GM21576 (cell line): ENCODE data around the gene FGGY.
"Not testable (repeated sequence)": the region's sequence is repeated elsewhere in the genome, so short reads cannot be mapped to it uniquely, and the experiment has no call there.

Experiments
- ATAC-seq: cut with Tn5 transposase; IDR thresholded peaks from one replicate; pipeline ENCODE4 v1.9.1; 2021; ENCODE audit warnings: mild to moderate bottlenecking, moderate library complexity; ENCODE audit not compliant: unreplicated experiment

The FGGY gene

GRCh38 chr1:59477286-59477685 is 180.4 kb downstream of the FGGY start:
- no peak for ATAC-seq

GRCh38 chr1:59477867-59478266 is 181.0 kb downstream of the FGGY start:
- no peak for ATAC-seq

- no peak for ATAC-seq
These were observed 181.9 kb downstream of the FGGY start for GRCh38 chr1:59478822-59479221.

GRCh38 chr1:59480188-59480888 is 183.4 kb downstream of the FGGY start:
- ATAC-seq: no peak

- ATAC-seq: no peak
These were observed 185.1 kb downstream of the FGGY start for GRCh38 chr1:59481881-59482505.

GRCh38 chr1:59482986-59483385 is 186.1 kb downstream of the FGGY start:
- no peak for ATAC-seq

- no peak for ATAC-seq
These were observed 187.2 kb downstream of the FGGY start for GRCh38 chr1:59484096-59484495.

- no peak for ATAC-seq
These were observed 188.3 kb downstream of the FGGY start for GRCh38 chr1:59485171-59485570.

- no peak for ATAC-seq
These were observed 189.1 kb downstream of the FGGY start for GRCh38 chr1:59485949-59486348.

- no peak for ATAC-seq
These were observed 189.7 kb downstream of the FGGY start for GRCh38 chr1:59486615-59487014.

GRCh38 chr1:59487335-59488031 is 190.6 kb downstream of the FGGY start:
- ATAC-seq: no peak

- no peak for ATAC-seq
These were observed 195.6 kb downstream of the FGGY start for GRCh38 chr1:59492500-59492899.

- no peak for ATAC-seq
These were observed 197.4 kb downstream of the FGGY start for GRCh38 chr1:59494145-59494833.

- ATAC-seq: not testable (repeated sequence)
These were observed 199.3 kb downstream of the FGGY start for GRCh38 chr1:59496156-59496555.

GRCh38 chr1:59497616-59498015 is 200.7 kb downstream of the FGGY start:
- no peak for ATAC-seq

GRCh38 chr1:59498640-59499039 is 201.7 kb downstream of the FGGY start:
- no peak for ATAC-seq

GRCh38 chr1:59499273-59499942 is 202.5 kb downstream of the FGGY start:
- no peak for ATAC-seq

- ATAC-seq: no peak
These were observed 203.2 kb downstream of the FGGY start for GRCh38 chr1:59499943-59500569.

GRCh38 chr1:59500950-59501742 is 204.3 kb downstream of the FGGY start:
- ATAC-seq: no peak
